Lower leg skin (tissue), 4 donors: Measurements from ENCODE around the gene A2M. TPM values are rescaled to one million over a fixed set of nuclear protein-coding genes. Genes with fewer than 3 reads are reported as not detected.

ENCODE experiments used
- DNase-seq, 2 donors: peaks; one replicate each; pipeline ENCODE4 v3.0.0-alpha.2; 2019; ENCODE audit warnings: low spot score in 2 of 2
- H3K4me3 ChIP-seq: fragments of 200-600 bp; sonication (generic); 2 replicates; pipeline ENCODE4 v1.5.1; 2017; ENCODE audit warnings: mild to moderate bottlenecking, low read depth; ENCODE audit not compliant: poor library complexity, severe bottlenecking
- CTCF ChIP-seq, 3 donors: fragments of 450-650 bp; IDR thresholded peaks; one replicate each; pipeline ENCODE4 v1.5.1; 2016; ENCODE audit warnings: antibody characterized with exemption in 3 of 3, mild to moderate bottlenecking in 3 of 3, moderate library complexity in 2 of 3
- POLR2A ChIP-seq, 2 donors: fragments of 450-650 bp; IDR thresholded peaks; one replicate each; pipeline ENCODE4 v1.6.1; 2016 to 2017; ENCODE audit warnings: antibody characterized with exemption in 2 of 2, mild to moderate bottlenecking in 1 of 2, moderate library complexity in 1 of 2
- WGBS, 2 donors: methylation state at CpG; one replicate each; pipeline ENCODE4 v1.1.5; 2018; 5-methylcytosine and 5-hydroxymethylcytosine counted together
- intact Hi-C: fragments of 100-400 bp; cut with DNase I; formaldehyde crosslinking; loops from one replicate; pipeline ENCODE4 v1.15.0; 2023; ENCODE audit warnings: low total_unique reads
- total RNA-seq, 4 donors: library from RNA; depleted of rRNA; stranded (reverse); fragments of >200 nt; gene quantifications; one replicate each; pipeline ENCODE4 v1.1.0, GENCODE V29; 2016

A2M gene
- total RNA-seq, 4 donors from 2014 or later: 32.9 to 123 (median 49.6) TPM

- DNase-seq: no peak
- 92 to 93% methylated on average over 5 of the region's 5 CpGs for WGBS, 2 donors
- TF ChIP-seq POLR2A (IDR thresholded peaks at IDR 0.05) (no peak), CTCF (IDR thresholded peaks at IDR 0.05) (no peak)
- intact Hi-C loops: no loop called here
- no peak overlapping the region for H3K4me3 ChIP-seq
These were observed 38.3 kb downstream of the A2M start for GRCh38 chr12:9077152-9078031.

GRCh38 chr12:9076733-9077132 lies 39.0 kb downstream of the A2M start:
- WGBS, 2 donors: 78 to 84% methylated on average over 4 of the region's 4 CpGs
- intact Hi-C loops: no loop called here
- no peak for TF ChIP-seq POLR2A (IDR thresholded peaks at IDR 0.05)
- no peak for TF ChIP-seq CTCF (IDR thresholded peaks at IDR 0.05)
- no peak overlapping the region for H3K4me3 ChIP-seq
- DNase-seq: no peak

GRCh38 chr12:9075138-9075535 lies 40.6 kb downstream of the A2M start:
- TF ChIP-seq POLR2A (IDR thresholded peaks at IDR 0.05): no peak
- TF ChIP-seq CTCF (IDR thresholded peaks at IDR 0.05): no peak
- DNase-seq: no peak
- H3K4me3 ChIP-seq: no peak overlapping the region
- 62 to 85% methylated on average over 1 of the region's 1 CpG for WGBS, 2 donors
- intact Hi-C loops: no loop called here

GRCh38 chr12:9074484-9075137 lies 41.1 kb downstream of the A2M start:
- intact Hi-C loops: no loop called here
- 80% methylated on average over 10 of the region's 10 CpGs for WGBS, 2 donors
- no peak for DNase-seq
- no peak overlapping the region for H3K4me3 ChIP-seq
- no peak for TF ChIP-seq POLR2A (IDR thresholded peaks at IDR 0.05)
- no peak for TF ChIP-seq CTCF (IDR thresholded peaks at IDR 0.05)

GRCh38 chr12:9073076-9073475 lies 42.6 kb downstream of the A2M start:
- intact Hi-C loops: no loop called here
- no peak for DNase-seq
- no peak overlapping the region for H3K4me3 ChIP-seq
- no peak for TF ChIP-seq POLR2A (IDR thresholded peaks at IDR 0.05)
- no peak for TF ChIP-seq CTCF (IDR thresholded peaks at IDR 0.05)
